Occipital lobe (tissue), 3 donors: ENCODE results near the gene WDFY2. TPM values are rescaled to one million over a fixed set of nuclear protein-coding genes. Genes with fewer than 3 reads are reported as not detected.

Experiments used
- DNase-seq: peaks from one replicate; lab custom pipeline; 2025; lab: John Stamatoyannopoulos, UW
- small RNA-seq: library from RNA; depleted of rRNA; stranded (forward); fragments of <200 nt; gene quantifications from one replicate; pipeline ENCODE3, GENCODE V24; 2014
- total RNA-seq: library from RNA; depleted of rRNA; stranded (reverse); fragments of >200 nt; gene quantifications from one replicate; pipeline ENCODE4 v1.2.3, GENCODE V29; 2014

The WDFY2 gene
- total RNA-seq, 1 donor from 2014 or later = 8.4 TPM

- no peak for DNase-seq
These were observed 232.5 kb downstream of the WDFY2 start for GRCh38 chr13:51816604-51817249.

Small RNAs within 50 kb of the gene (small RNA-seq; reads per million reads assigned to genes)
- not detected for gene MIR4703
- gene RN7SL413P = not detected
- not detected for gene RNU6-65P
- not detected for gene RNY1P6

Other genes starting within 250 kb of the WDFY2 start
- 0.16 TPM for gene SERPINE3, start 244.8 kb upstream of the WDFY2 start, total RNA-seq
- gene INTS6, start 131.4 kb upstream of the WDFY2 start, total RNA-seq = 52.9 TPM
- 5.6 TPM for gene DHRS12, start 219.7 kb downstream of the WDFY2 start, total RNA-seq